ENCODE data around the gene PAK6.

PAK6 gene

GRCh38 chr15:40313531-40314398 lies 74.9 kb downstream of the PAK6 start:
- no peak for DNase-seq

GRCh38 chr15:40314723-40315276 lies 75.9 kb downstream of the PAK6 start:
- no peak for DNase-seq

GRCh38 chr15:40316931-40317330 lies 78.1 kb downstream of the PAK6 start:
- no peak for DNase-seq

- no peak for DNase-seq
Measured at GRCh38 chr15:40317580-40317979, 78.7 kb downstream of the PAK6 start.

GRCh38 chr15:40320409-40320808 lies 81.5 kb downstream of the PAK6 start:
- DNase-seq, result no peak

GRCh38 chr15:40320931-40321371 lies 82.1 kb downstream of the PAK6 start:
- DNase-seq, result peak; percentile 37

- DNase-seq, result no peak
Measured at GRCh38 chr15:40322531-40323238, 83.8 kb downstream of the PAK6 start.

- DNase-seq, result peak; percentile 89
Measured at GRCh38 chr15:40323239-40323952, 84.5 kb downstream of the PAK6 start, which contains the start of gene INAFM2. Gene INAFM2 (plus strand): TSS chr15:40323692. CDS start chr15:40324056, 364 bp downstream.

GRCh38 chr15:40323953-40324937 lies 85.4 kb downstream of the PAK6 start:
- DNase-seq, result peak; percentile 36

GRCh38 chr15:40325188-40325587 lies 86.3 kb downstream of the PAK6 start:
- no peak for DNase-seq

- no peak for DNase-seq
Measured at GRCh38 chr15:40325700-40326099, 86.8 kb downstream of the PAK6 start.

Data from stimulated activated CD4-positive, alpha-beta T cell treated with anti-CD3 and anti-CD28 coated beads, Interleukin-4, amount 100 ng/mL, for 1 hour (primary cell).